ENCODE data around the gene CACNA2D3.

DNA sequence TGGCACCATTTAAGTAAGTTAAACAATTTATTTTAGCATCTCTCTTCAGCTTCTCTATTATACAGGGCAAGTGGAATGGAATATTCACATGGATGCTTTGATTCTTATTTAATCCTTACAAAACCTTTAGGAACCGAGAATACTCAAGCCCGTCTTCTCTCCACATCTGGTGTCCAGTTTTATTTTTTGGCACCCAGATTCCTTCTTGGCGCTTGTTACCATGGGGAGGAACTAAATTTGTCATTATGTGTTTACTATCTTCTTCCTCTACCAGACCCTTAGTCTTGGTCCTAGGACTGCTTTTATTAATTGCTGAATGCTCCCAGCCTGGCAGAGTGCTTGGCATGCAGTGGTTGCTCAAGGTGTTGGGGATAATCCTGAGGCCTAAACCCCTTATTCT is 138.8 kb downstream of the CACNA2D3 start:
- no peak for TF ChIP-seq POLR2A (IDR thresholded peaks at IDR 0.05; ENCODE audit: low read length)
- no peak for TF ChIP-seq GATA1 (IDR thresholded peaks at IDR 0.05; ENCODE audit: low read depth, low read length)
